ENCODE results near the gene NCKAP5. TPM values are rescaled to one million over a fixed set of nuclear protein-coding genes. Genes with fewer than 3 reads are reported as not detected.

The NCKAP5 gene
- total and polyA plus RNA-seq, 9 of the 15 experiments (the other 6 are each of a cell fraction or from before 2014, with no cell fraction given): not detected

DNA sequence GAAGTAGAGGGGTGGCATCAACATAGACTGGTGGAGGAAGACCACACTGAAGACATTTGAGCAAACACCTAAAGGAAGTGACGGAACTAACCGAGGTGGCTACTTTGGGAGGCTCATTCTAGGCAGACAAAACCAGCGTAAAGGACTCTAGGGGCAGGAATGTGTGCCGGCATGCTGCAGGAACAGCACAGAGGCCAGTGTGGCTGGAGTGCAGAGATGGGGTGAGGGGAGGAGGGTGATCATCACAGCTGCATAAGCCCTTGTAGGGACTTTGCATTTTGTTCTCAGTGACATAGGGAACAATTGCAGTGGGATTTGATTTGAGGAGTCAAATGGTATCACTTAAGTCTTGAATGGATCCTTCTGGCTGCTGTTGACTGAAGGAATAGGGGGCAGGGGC is 253.5 kb downstream of the NCKAP5 start:
- H3K9me1 ChIP-seq (ENCODE audit: control insufficient read depth, insufficient read depth, low read length): no peaks in the 10 kb centered on the region
- no peaks in the 10 kb centered on the region for H3K36me3 ChIP-seq (ENCODE audit: control insufficient read depth, insufficient read depth, low read length)
- no TSS peak for BruUV-seq (replicated peaks)
- TF ChIP-seq, protein P1, sequence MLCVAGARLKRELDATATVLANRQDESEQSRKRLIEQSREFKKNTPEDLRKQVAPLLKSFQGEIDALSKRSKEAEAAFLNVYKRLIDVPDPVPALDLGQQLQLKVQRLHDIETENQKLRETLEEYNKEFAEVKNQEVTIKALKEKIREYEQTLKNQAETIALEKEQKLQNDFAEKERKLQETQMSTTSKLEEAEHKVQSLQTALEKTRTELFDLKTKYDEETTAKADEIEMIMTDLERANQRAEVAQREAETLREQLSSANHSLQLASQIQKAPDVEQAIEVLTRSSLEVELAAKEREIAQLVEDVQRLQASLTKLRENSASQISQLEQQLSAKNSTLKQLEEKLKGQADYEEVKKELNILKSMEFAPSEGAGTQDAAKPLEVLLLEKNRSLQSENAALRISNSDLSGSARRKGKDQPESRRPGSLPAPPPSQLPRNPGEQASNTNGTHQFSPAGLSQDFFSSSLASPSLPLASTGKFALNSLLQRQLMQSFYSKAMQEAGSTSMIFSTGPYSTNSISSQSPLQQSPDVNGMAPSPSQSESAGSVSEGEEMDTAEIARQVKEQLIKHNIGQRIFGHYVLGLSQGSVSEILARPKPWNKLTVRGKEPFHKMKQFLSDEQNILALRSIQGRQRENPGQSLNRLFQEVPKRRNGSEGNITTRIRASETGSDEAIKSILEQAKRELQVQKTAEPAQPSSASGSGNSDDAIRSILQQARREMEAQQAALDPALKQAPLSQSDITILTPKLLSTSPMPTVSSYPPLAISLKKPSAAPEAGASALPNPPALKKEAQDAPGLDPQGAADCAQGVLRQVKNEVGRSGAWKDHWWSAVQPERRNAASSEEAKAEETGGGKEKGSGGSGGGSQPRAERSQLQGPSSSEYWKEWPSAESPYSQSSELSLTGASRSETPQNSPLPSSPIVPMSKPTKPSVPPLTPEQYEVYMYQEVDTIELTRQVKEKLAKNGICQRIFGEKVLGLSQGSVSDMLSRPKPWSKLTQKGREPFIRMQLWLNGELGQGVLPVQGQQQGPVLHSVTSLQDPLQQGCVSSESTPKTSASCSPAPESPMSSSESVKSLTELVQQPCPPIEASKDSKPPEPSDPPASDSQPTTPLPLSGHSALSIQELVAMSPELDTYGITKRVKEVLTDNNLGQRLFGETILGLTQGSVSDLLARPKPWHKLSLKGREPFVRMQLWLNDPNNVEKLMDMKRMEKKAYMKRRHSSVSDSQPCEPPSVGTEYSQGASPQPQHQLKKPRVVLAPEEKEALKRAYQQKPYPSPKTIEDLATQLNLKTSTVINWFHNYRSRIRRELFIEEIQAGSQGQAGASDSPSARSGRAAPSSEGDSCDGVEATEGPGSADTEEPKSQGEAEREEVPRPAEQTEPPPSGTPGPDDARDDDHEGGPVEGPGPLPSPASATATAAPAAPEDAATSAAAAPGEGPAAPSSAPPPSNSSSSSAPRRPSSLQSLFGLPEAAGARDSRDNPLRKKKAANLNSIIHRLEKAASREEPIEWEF (CRISPR knock-in tag; IDR thresholded peaks at IDR 0.05): no peak
- TF ChIP-seq E2F3 (CRISPR knock-in tag; IDR thresholded peaks at IDR 0.05) (no peak), PCBP2 (IDR thresholded peaks at IDR 0.05; ENCODE audit: low read depth, low read length, poor library complexity, severe bottlenecking) (no peak), FOXA1 (IDR thresholded peaks at IDR 0.05; ENCODE audit: borderline replicate concordance) (no peak), NFRKB (IDR thresholded peaks at IDR 0.05; ENCODE audit: low read depth) (no peak), SMAD3 (CRISPR knock-in tag; conservative IDR thresholded peaks at IDR 0.05) (no peak), IRF2 (CRISPR knock-in tag; IDR thresholded peaks at IDR 0.05) (no peak), ESRRB (CRISPR knock-in tag; IDR thresholded peaks at IDR 0.05; ENCODE audit: borderline replicate concordance) (no peak)
- TF ChIP-seq, protein P2, sequence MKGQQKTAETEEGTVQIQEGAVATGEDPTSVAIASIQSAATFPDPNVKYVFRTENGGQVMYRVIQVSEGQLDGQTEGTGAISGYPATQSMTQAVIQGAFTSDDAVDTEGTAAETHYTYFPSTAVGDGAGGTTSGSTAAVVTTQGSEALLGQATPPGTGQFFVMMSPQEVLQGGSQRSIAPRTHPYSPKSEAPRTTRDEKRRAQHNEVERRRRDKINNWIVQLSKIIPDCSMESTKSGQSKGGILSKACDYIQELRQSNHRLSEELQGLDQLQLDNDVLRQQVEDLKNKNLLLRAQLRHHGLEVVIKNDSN (CRISPR knock-in tag; IDR thresholded peaks at IDR 0.05): no peak
- TF ChIP-seq, protein P3, sequence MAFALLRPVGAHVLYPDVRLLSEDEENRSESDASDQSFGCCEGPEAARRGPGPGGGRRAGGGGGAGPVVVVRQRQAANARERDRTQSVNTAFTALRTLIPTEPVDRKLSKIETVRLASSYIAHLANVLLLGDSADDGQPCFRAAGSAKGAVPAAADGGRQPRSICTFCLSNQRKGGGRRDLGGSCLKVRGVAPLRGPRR (CRISPR knock-in tag; IDR thresholded peaks at IDR 0.05): no peak
- TF ChIP-seq, protein P4, sequence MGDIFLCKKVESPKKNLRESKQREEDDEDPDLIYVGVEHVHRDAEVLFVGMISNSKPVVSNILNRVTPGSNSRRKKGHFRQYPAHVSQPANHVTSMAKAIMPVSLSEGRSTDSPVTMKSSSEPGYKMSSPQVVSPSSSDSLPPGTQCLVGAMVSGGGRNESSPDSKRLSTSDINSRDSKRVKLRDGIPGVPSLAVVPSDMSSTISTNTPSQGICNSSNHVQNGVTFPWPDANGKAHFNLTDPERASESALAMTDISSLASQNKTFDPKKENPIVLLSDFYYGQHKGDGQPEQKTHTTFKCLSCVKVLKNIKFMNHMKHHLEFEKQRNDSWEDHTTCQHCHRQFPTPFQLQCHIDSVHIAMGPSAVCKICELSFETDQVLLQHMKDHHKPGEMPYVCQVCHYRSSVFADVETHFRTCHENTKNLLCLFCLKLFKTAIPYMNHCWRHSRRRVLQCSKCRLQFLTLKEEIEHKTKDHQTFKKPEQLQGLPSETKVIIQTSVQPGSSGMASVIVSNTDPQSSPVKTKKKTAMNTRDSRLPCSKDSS (IDR thresholded peaks at IDR 0.05; ENCODE audit: low read depth, partially characterized antibody): no peak
- TF ChIP-seq, protein P5, sequence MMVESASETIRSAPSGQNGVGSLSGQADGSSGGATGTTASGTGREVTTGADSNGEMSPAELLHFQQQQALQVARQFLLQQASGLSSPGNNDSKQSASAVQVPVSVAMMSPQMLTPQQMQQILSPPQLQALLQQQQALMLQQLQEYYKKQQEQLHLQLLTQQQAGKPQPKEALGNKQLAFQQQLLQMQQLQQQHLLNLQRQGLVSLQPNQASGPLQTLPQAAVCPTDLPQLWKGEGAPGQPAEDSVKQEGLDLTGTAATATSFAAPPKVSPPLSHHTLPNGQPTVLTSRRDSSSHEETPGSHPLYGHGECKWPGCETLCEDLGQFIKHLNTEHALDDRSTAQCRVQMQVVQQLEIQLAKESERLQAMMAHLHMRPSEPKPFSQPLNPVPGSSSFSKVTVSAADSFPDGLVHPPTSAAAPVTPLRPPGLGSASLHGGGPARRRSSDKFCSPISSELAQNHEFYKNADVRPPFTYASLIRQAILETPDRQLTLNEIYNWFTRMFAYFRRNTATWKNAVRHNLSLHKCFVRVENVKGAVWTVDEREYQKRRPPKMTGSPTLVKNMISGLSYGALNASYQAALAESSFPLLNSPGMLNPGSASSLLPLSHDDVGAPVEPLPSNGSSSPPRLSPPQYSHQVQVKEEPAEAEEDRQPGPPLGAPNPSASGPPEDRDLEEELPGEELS (CRISPR knock-in tag; IDR thresholded peaks at IDR 0.05; ENCODE audit: borderline replicate concordance): no peak
- H3K9ac ChIP-seq (ENCODE audit: insufficient read depth in 1 of 2, low read depth in 2 of 2, low read length in 2 of 2): no peak overlapping the region
- no peak for DNase-seq (ENCODE audit: extremely low read depth in 1 of 4, low spot score in 3 of 4)
- ATAC-seq: no peak
- no peak for FAIRE-seq
- no peak overlapping the region for H3K4me3 ChIP-seq
- in situ Hi-C loops (cut with MboI) (no loop called here), intact Hi-C loops (cut with micrococcal nuclease) (no loop called here)
- no peaks in the 10 kb centered on the region for H3K79me2 ChIP-seq (ENCODE audit: control insufficient read depth, insufficient read depth, low read length)
- ChIA-PET POLR2A (no interaction called here), CTCF (ENCODE audit: low intra/inter-chr PET ratio) (no interaction called here)
- no peak overlapping the region for H3K27ac ChIP-seq (ENCODE audit: extremely low read depth, low read depth, low read length)
- WGBS (ENCODE audit: insufficient coverage, low coverage, missing lambda C conversion rate): 0% methylated on average over 4 of the region's 4 CpGs
- H3K27me3 ChIP-seq (ENCODE audit: control insufficient read depth in 2 of 2, insufficient read depth in 2 of 2, low read length in 2 of 2): no peaks in the 10 kb centered on the region
- no peaks in the 10 kb centered on the region for H4K20me1 ChIP-seq (replicated peaks; ENCODE audit: control insufficient read depth, insufficient read depth, low read length)
- no peaks in the 10 kb centered on the region for H3K9me3 ChIP-seq (replicated peaks; ENCODE audit: control insufficient read depth, insufficient read depth, low read depth, low read length)
- H3K4me2 ChIP-seq (ENCODE audit: insufficient read depth, low read length): no peak overlapping the region
- no peaks in the 10 kb centered on the region for H3K4me1 ChIP-seq (replicated peaks in 1 of 2; ENCODE audit: control insufficient read depth in 2 of 2, insufficient read depth in 2 of 2, low read length in 2 of 2)
- H2AFZ ChIP-seq (ENCODE audit: low read depth, low read length): no peak overlapping the region

All from K562 (cell line).